Measurements from ENCODE around the gene DPM3. TPM values are rescaled to one million over a fixed set of nuclear protein-coding genes. Genes with fewer than 3 reads are reported as not detected.

Gene DPM3
- total and polyA plus RNA-seq, 2 experiments from 2014 or later = 13.6 to 71.4 TPM

GRCh38 chr1:155175281-155175926 is 35.1 kb upstream of the DPM3 start (continued):
- TF ChIP-seq ZNF462 (CRISPR knock-in tag; IDR thresholded peaks at IDR 0.05) = no peak

GRCh38 chr1:155174324-155175280 is 34.3 kb upstream of the DPM3 start:
- Histone ChIP-seq H4K20me1 (replicated peaks; ENCODE audit: insufficient read depth) (no peaks in the 10 kb centered on the region), H3K9me2 (ENCODE audit: insufficient read depth) (no peaks in the 10 kb centered on the region), H3K79me2 (replicated peaks; ENCODE audit: insufficient read depth) (peaks cover 20% of the 10 kb centered on the region), H3K36me3 (ENCODE audit: insufficient read depth) (peaks cover 12% of the 10 kb centered on the region; the same call in 1 of the 2 replicates), H3F3A (replicated peaks; ENCODE audit: low read depth) (peaks cover 22% of the 10 kb centered on the region), H3K27ac (ENCODE audit: low read depth) (peak overlapping the region; percentile 80; the same call in 1 of the 2 replicates), H2AFZ (no peak overlapping the region), H3K27me3 (ENCODE audit: insufficient read depth) (no peaks in the 10 kb centered on the region), H3K4me1 (ENCODE audit: insufficient read depth) (peaks cover 18% of the 10 kb centered on the region), H3K4me3 (peak overlapping the region; percentile 84), H3K4me2 (peak overlapping the region; percentile 100)
- TF ChIP-seq POLR2AphosphoS5 (IDR thresholded peaks at IDR 0.05; ENCODE audit: low read depth) = peak; percentile 56; the same call in 1 of the 2 replicates
- peak; percentile 56; the same call in 1 of the 2 replicates for TF ChIP-seq ETS1 (IDR thresholded peaks at IDR 0.05)
- TF ChIP-seq CTCF (conservative IDR thresholded peaks at IDR 0.05; ENCODE audit: low read depth in 2 of 2) = no peak
- Mint-ChIP-seq H3K4me3 (peak overlapping the region; percentile 86), H3K9me3 (peaks cover 4% of the 10 kb centered on the region), H3K27me3 (ENCODE audit: insufficient read depth, low read depth, poor library complexity) (peaks cover 18% of the 10 kb centered on the region), H3K36me3 (ENCODE audit: low read depth) (peaks cover 42% of the 10 kb centered on the region), H3K4me1 (peaks cover 25% of the 10 kb centered on the region), H3K27ac (peak overlapping the region; percentile 88)
- DNase-seq (ENCODE audit: low spot score) (peak; percentile 87), ATAC-seq (peak; percentile 19)
